HuH-7 (cell line): ENCODE measurements around the gene DCAF5.
"Not testable (repeated sequence)": the region's sequence is repeated elsewhere in the genome, so short reads cannot be mapped to it uniquely, and the experiment has no call there.

Experiments used
- DNase-seq: peaks from one replicate; pipeline ENCODE4 v3.0.0; 2011; ENCODE audit warnings: low spot score

Gene DCAF5, protein sequence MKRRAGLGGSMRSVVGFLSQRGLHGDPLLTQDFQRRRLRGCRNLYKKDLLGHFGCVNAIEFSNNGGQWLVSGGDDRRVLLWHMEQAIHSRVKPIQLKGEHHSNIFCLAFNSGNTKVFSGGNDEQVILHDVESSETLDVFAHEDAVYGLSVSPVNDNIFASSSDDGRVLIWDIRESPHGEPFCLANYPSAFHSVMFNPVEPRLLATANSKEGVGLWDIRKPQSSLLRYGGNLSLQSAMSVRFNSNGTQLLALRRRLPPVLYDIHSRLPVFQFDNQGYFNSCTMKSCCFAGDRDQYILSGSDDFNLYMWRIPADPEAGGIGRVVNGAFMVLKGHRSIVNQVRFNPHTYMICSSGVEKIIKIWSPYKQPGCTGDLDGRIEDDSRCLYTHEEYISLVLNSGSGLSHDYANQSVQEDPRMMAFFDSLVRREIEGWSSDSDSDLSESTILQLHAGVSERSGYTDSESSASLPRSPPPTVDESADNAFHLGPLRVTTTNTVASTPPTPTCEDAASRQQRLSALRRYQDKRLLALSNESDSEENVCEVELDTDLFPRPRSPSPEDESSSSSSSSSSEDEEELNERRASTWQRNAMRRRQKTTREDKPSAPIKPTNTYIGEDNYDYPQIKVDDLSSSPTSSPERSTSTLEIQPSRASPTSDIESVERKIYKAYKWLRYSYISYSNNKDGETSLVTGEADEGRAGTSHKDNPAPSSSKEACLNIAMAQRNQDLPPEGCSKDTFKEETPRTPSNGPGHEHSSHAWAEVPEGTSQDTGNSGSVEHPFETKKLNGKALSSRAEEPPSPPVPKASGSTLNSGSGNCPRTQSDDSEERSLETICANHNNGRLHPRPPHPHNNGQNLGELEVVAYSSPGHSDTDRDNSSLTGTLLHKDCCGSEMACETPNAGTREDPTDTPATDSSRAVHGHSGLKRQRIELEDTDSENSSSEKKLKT

GRCh38 chr14:69152902-69153151 lies at the start of gene DCAF5:
Gene DCAF5, minus strand, starts transcription at chr14:69153119. Its CDS starts 141 bp downstream, at chr14:69152978.
- no peak for DNase-seq

- DNase-seq, result no peak
Measured at GRCh38 chr14:69199786-69200185, 46.9 kb upstream of the DCAF5 start.

DNA sequence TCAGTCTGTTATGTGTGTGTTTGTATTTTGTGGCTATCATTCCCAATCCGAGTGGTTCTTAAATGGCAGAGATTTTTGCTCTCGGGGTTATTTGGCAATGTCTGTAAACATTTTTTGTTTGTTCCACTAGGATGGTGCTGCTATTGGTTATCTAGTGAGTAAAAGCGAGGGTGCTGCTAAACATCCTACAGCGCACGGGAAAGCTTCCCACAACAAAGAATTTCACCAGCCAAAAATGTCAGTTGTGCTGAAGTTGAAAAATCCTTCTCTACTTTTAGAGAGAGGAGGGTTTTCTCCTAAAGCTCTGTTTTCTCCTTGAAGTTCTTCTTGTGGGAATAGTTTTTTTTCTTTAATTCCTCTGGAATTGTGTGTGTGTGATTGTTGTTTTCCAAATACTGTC lies 40.8 kb upstream of the DCAF5 start:
- DNase-seq, result no peak

DNA sequence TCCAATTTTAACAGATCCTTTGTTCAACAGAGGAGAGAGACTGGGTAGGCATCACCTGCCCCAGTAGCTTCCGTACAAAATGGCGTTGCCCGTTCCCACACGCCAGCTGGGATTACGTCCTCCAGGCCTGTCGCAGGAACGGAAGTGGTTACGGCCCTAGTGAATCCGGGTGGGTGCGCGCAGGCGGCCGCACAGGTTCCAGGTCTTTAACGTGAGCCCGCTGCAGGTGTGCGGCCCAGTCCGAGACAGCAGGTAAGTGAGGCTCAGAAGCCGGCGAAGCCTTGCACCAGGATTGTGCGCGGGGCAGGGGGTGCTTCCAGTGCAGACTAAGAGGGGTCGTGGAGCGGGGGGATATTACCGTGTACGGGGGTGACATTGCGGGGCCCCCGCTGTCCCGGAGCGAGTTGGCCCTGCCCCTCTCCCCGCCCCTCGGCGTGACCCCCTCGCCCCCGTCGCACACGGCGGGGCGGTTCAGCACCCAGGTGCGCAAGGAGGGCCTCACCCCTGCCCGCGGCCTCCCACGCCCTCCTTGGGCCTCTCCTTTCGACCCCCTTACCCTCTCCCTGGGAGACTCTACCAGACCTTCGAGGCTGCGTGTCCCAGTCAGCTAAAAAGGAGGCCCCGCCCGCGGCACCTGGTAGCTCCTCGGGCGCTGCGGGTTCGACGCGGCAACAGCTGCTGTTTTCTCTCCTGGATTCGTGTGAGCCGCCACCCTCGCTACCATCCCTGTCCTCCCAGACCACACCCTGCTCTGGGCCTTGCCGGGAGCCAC lies 38.6 kb upstream of the DCAF5 start, which contains the start of gene EXD2:
Gene EXD2 (plus strand): TSS at position 159 of the 772 bp plus-strand sequence. CDS start 17,973 bp downstream, outside the sequence.
- peak; percentile 83 for DNase-seq

GRCh38 chr14:69190191-69190590 lies 37.3 kb upstream of the DCAF5 start:
- no peak for DNase-seq

DNA sequence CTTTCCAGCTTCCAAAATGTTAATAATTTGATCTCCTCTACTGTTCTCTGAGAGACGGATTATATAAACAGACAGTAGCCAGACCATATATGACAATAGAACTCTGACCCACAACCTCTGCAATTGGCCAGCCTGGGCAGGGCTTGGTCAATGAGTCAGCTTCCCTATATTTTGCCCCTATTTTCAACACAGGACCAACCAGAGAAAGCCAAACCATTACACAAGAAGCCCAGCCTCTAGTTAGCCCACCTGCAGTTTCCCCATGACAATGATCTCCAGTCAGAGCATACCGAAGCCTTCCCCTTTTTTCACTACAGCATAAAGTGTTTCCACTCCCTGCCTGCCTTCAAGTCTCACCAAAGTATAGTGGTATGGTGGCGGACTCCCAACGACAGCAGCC lies 30.8 kb upstream of the DCAF5 start:
- DNase-seq, result no peak

- not testable (repeated sequence) for DNase-seq
Measured at GRCh38 chr14:69182580-69182979, 29.7 kb upstream of the DCAF5 start.

DNA sequence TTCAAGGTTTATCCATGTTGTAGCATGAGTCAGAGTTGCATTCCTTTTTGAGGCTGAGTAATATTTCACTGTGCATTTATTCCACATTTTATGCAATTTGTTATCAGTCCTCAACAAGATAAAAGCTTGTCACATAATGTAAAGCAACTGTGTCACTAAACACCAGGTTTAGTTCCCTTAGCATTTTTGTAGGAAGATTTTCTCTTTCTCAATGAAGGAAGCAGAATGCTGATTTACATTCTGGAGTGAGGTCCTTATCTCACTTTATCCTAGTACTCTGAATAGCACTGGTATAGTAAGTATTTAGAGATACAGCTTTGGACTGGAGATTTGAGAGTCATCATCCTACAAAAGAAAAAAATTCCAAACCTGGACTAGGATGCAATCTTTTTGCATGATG lies 28.6 kb upstream of the DCAF5 start:
- no peak for DNase-seq

DNA sequence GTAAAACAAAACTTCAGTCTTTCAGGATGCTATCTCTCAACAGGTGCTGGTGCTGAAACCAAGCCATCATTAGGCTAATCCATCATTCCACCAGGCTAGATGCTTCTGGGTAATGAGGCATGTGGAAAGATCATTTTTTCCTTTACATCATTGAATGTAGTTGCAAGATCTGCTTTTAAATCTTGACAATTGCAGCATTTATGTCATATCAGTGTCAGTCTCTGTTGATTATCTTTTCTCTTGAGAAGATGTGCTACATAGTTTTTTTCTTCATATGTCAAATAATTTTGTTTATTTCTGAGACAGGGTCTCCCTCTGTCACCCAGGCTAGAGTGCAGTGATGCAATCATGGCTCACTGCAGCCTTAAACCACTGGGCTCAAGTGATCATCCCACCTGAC lies 22.2 kb upstream of the DCAF5 start:
- no peak for DNase-seq

DNA sequence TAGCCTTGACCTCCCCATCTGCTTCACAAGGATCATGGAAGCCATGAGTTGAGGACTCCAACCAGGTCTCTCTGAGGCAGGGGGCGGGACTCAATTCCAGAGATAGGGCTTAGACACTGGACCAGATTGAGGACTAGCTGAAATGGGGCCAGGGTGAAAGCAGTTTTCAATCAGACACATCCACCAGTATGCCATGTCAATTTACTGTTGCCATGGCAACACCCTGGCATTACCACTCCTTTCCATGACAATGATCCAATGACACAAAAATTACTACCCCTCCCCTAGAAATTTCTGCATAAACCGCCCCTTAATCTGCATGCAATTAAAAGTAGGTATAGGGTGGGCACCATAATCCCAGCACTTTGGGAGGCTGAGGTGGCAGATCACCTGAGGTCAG lies 18.6 kb upstream of the DCAF5 start:
- DNase-seq, result no peak

DNA sequence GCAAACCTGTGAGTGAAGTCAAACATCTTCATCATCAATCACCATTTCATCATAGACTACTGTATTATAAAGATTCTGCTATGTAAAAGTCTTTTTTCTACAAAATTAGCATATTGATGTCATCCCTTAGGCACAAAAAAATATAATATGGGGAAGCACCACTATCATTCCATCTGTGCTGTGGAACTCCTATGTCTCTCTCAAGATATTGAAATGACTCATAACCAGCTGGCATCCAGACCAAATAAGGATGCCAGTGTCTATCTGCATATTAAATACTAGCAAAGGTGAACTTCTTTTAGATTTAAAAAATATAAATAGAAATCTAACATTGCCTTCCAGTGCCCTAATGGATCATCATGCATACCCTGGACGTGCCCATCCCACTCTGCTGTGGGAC lies 17.9 kb upstream of the DCAF5 start:
- no peak for DNase-seq

GRCh38 chr14:69165787-69166186 lies 12.9 kb upstream of the DCAF5 start:
- DNase-seq, result not testable (repeated sequence)

DNA sequence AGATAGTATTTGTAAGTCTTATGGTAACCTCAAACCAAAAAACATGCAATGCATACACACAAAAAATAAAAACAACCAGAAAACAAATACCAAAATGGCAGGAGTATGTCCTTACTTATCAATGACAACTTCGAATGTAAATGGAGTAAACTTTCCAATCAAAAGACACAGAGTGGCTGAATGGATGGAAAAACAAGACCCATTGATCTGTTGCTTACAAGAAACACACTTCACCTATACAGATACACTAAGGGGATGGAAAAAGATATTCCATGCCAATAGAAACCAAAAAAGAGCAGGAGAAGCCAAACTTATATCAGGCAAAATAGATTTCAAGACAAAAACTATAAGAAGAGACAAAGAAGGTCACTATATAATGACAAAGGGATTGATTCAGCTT lies 8.7 kb upstream of the DCAF5 start:
- no peak for DNase-seq

- no peak for DNase-seq
Measured at GRCh38 chr14:69156224-69156623, 3.3 kb upstream of the DCAF5 start.

DNA sequence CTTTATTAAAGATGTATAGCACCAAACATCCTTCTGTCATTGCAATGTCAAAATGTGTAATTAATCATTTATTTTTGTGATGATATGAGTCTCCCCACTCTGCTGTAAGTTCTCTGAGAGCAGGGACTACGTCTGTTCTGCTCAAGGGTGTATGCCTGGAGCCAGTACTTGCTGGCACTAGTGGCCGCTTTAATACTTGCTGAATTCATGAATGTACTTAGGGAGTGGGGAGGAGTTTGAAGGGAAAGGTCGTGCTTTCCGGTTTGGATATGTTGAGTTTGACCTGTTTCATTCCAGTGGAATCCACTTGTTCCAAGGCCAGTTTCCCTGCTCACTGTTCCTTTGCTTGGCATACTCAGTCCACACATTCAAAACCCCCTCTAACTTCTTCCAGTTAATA lies 1.9 kb upstream of the DCAF5 start:
- peak; percentile 40 for DNase-seq

DNA sequence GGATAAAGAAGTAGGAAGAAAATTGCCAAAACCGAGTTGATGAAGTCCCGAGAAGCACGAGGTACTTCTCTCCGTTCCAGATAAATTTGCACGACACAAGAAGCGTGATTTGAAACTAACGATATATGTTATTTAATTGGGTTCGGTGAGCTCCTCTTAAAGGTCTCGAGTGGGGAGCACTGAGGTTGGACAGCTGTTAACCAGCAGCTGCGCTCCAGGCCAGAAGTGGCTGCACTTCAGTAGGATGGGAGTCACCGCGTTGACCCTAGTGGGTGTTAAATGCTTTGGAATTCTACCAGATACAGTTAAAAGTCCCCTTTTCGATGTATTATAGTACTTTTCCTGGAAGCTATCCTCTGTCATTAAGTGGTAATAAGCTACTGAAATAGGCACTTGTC lies 953 bp upstream of the DCAF5 start:
- DNase-seq, result peak; percentile 17

- peak; percentile 91 for DNase-seq
Measured at GRCh38 chr14:69153152-69153872, 393 bp upstream of the DCAF5 start.

GRCh38 chr14:69152181-69152901 lies 578 bp downstream of the DCAF5 start:
- peak; percentile 40 for DNase-seq

GRCh38 chr14:69151458-69152180 lies 1.3 kb downstream of the DCAF5 start:
- DNase-seq, result peak; percentile 75
